ENCODE measurements around the gene ITK.

ITK gene

DNA sequence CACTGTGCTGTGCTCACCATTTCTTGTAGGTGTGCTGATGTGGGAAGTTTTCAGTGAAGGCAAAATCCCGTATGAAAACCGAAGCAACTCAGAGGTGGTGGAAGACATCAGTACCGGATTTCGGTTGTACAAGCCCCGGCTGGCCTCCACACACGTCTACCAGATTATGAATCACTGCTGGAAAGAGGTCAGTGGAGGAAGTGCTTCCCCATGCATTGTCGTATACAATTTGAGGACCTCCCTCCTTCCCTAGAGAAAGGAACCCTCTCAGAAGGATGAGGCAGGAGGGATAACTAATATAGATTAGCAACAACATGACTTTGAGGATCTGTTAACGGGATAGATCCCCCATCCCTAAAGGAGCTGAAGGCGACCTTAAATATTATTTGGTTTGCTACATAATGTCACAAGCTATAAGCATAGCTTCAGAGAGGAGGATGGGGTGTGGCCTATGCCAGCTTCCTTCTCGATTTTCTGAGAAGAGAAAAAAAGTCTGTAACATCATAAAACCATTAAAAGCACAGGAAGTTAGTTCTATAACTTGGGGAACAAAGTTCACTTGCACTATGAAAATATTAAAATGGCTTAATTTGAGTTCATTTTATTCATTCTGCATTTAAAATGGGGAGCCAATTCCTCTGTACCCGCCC, 68.3 kb downstream of the ITK start:
- Histone ChIP-seq H4K91ac (ENCODE audit: low read depth, low read length) (no peak overlapping the region), H3K27ac (ENCODE audit: low read depth, low read length) (no peak overlapping the region), H3K23ac (ENCODE audit: low read length) (no peak overlapping the region), H3K4me2 (ENCODE audit: low read length) (no peak overlapping the region), H4K12ac (ENCODE audit: low read depth, low read length) (no peak overlapping the region), H3K79me1 (ENCODE audit: low read length) (no peaks in the 10 kb centered on the region), H3K4ac (ENCODE audit: low read depth, low read length) (no peak overlapping the region), H2BK5ac (ENCODE audit: low read depth, low read length, poor library complexity) (no peak overlapping the region), H3K27me3 (ENCODE audit: insufficient read depth, low read length) (no peaks in the 10 kb centered on the region), H3K36me3 (ENCODE audit: control insufficient read depth in 1 of 2, insufficient read depth in 2 of 2, low read length in 2 of 2) (no peaks in the 10 kb centered on the region), H3K14ac (ENCODE audit: low read length) (no peak overlapping the region), H3K4me3 (ENCODE audit: low read depth, low read length) (no peak overlapping the region), H3K9ac (ENCODE audit: low read length) (peak overlapping the region; percentile 37), H2BK120ac (ENCODE audit: insufficient read depth, low read length, poor library complexity) (no peak overlapping the region), H2AK5ac (ENCODE audit: low read length) (no peak overlapping the region), H4K8ac (ENCODE audit: low read depth, low read length) (no peak overlapping the region), H2AFZ (ENCODE audit: insufficient read depth, low read length, poor library complexity) (no peak overlapping the region), H3K4me1 (ENCODE audit: control insufficient read depth in 1 of 2, insufficient read depth in 2 of 2, low read length in 2 of 2) (no peaks in the 10 kb centered on the region), H2BK12ac (ENCODE audit: low read length) (no peak overlapping the region), H3K18ac (ENCODE audit: low read length) (no peak overlapping the region), H3K79me2 (ENCODE audit: control insufficient read depth, insufficient read depth, low read length, poor library complexity) (no peaks in the 10 kb centered on the region), H3K9me3 (ENCODE audit: insufficient read depth, low read depth, low read length) (no peaks in the 10 kb centered on the region)
- no CpG with 5 or more reads among the region's 11 CpGs for WGBS (ENCODE audit: extremely low coverage, insufficient coverage, insufficient read length)
- DNase-seq, result no peak

DNA sequence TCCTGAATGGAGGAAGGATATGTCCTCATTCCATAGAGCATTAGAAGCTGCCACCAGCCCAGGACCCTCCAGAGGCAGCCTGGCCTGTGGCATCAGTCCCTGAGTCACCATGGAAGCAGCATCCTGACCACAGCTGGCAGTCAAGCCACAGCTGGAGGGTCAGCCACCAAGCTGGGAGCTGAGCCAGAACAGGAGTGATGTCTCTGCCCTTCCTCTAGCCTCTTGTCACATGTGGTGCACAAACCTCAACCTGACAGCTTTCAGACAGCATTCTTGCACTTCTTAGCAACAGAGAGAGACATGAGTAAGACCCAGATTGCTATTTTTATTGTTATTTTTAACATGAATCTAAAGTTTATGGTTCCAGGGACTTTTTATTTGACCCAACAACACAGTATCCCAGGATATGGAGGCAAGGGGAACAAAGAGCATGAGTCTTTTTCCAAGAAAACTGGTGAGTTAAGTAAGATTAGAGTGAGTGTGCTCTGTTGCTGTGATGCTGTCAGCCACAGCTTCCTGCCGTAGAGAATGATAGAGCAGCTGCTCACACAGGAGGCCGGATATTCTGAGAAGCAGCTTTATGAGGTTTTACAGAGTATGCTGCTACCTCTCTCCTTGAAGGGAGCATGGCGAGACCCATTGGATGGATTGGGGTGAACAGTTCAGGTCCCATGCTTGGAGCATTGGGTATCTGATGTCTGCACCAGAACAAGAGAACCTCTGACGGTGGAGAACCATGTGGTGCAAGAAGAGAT, 72.2 kb downstream of the ITK start:
- Histone ChIP-seq H3K9me3 (ENCODE audit: insufficient read depth, low read depth, low read length) (no peaks in the 10 kb centered on the region), H2BK120ac (ENCODE audit: insufficient read depth, low read length, poor library complexity) (no peak overlapping the region), H4K91ac (ENCODE audit: low read depth, low read length) (no peak overlapping the region), H2AFZ (ENCODE audit: insufficient read depth, low read length, poor library complexity) (no peak overlapping the region), H3K4me2 (ENCODE audit: low read length) (no peak overlapping the region), H2BK5ac (ENCODE audit: low read depth, low read length, poor library complexity) (no peak overlapping the region), H3K4me1 (ENCODE audit: control insufficient read depth in 1 of 2, insufficient read depth in 2 of 2, low read length in 2 of 2) (no peaks in the 10 kb centered on the region), H3K23ac (ENCODE audit: low read length) (no peak overlapping the region), H3K79me1 (ENCODE audit: low read length) (no peaks in the 10 kb centered on the region), H3K79me2 (ENCODE audit: control insufficient read depth, insufficient read depth, low read length, poor library complexity) (no peaks in the 10 kb centered on the region), H3K9ac (ENCODE audit: low read length) (no peak overlapping the region), H3K27me3 (ENCODE audit: insufficient read depth, low read length) (no peaks in the 10 kb centered on the region), H2AK5ac (ENCODE audit: low read length) (no peak overlapping the region), H4K12ac (ENCODE audit: low read depth, low read length) (no peak overlapping the region), H3K4me3 (ENCODE audit: low read depth, low read length) (no peak overlapping the region), H3K27ac (ENCODE audit: low read depth, low read length) (no peak overlapping the region), H3K14ac (ENCODE audit: low read length) (no peak overlapping the region), H3K4ac (ENCODE audit: low read depth, low read length) (no peak overlapping the region), H3K36me3 (ENCODE audit: control insufficient read depth in 1 of 2, insufficient read depth in 2 of 2, low read length in 2 of 2) (no peaks in the 10 kb centered on the region), H4K8ac (ENCODE audit: low read depth, low read length) (no peak overlapping the region), H2BK12ac (ENCODE audit: low read length) (no peak overlapping the region), H3K18ac (ENCODE audit: low read length) (no peak overlapping the region)
- DNase-seq, result no peak
- no CpG with 5 or more reads among the region's 4 CpGs for WGBS (ENCODE audit: extremely low coverage, insufficient coverage, insufficient read length)

DNA sequence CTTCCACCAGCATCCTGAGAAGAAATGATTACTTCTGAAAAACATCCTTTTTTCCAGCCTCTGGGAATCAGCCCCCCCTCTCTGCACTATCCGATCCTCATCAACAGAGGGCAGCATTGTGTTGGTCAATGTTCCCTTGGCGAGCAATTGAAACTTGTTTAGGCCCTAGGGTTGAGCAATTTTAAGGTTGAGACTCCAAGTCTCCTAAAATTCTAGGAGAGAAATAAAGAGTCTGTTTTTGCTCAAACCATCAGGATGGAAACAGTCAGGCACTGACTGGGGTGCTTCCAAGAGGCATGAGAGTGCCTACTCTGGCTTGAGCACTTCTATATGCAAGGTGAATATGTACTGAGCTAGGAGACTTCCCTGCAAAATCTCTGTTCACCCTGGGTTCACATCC, 72.9 kb downstream of the ITK start:
- Histone ChIP-seq H3K36me3 (ENCODE audit: control insufficient read depth in 1 of 2, insufficient read depth in 2 of 2, low read length in 2 of 2) (no peaks in the 10 kb centered on the region), H2AK5ac (ENCODE audit: low read length) (no peak overlapping the region), H3K79me1 (ENCODE audit: low read length) (no peaks in the 10 kb centered on the region), H3K14ac (ENCODE audit: low read length) (no peak overlapping the region), H4K12ac (ENCODE audit: low read depth, low read length) (no peak overlapping the region), H2BK120ac (ENCODE audit: insufficient read depth, low read length, poor library complexity) (no peak overlapping the region), H3K4ac (ENCODE audit: low read depth, low read length) (no peak overlapping the region), H3K18ac (ENCODE audit: low read length) (no peak overlapping the region), H3K27ac (ENCODE audit: low read depth, low read length) (no peak overlapping the region), H3K4me2 (ENCODE audit: low read length) (no peak overlapping the region), H3K9ac (ENCODE audit: low read length) (no peak overlapping the region), H3K9me3 (ENCODE audit: insufficient read depth, low read depth, low read length) (no peaks in the 10 kb centered on the region), H2BK12ac (ENCODE audit: low read length) (no peak overlapping the region), H4K91ac (ENCODE audit: low read depth, low read length) (no peak overlapping the region), H3K23ac (ENCODE audit: low read length) (no peak overlapping the region), H3K27me3 (ENCODE audit: insufficient read depth, low read length) (no peaks in the 10 kb centered on the region), H4K8ac (ENCODE audit: low read depth, low read length) (no peak overlapping the region), H2AFZ (ENCODE audit: insufficient read depth, low read length, poor library complexity) (no peak overlapping the region), H3K4me3 (ENCODE audit: low read depth, low read length) (no peak overlapping the region), H2BK5ac (ENCODE audit: low read depth, low read length, poor library complexity) (no peak overlapping the region), H3K79me2 (ENCODE audit: control insufficient read depth, insufficient read depth, low read length, poor library complexity) (no peaks in the 10 kb centered on the region), H3K4me1 (ENCODE audit: control insufficient read depth in 1 of 2, insufficient read depth in 2 of 2, low read length in 2 of 2) (no peaks in the 10 kb centered on the region)
- no CpG with 5 or more reads among the region's 2 CpGs for WGBS (ENCODE audit: extremely low coverage, insufficient coverage, insufficient read length)
- peak; percentile 55 to 85 for DNase-seq

DNA sequence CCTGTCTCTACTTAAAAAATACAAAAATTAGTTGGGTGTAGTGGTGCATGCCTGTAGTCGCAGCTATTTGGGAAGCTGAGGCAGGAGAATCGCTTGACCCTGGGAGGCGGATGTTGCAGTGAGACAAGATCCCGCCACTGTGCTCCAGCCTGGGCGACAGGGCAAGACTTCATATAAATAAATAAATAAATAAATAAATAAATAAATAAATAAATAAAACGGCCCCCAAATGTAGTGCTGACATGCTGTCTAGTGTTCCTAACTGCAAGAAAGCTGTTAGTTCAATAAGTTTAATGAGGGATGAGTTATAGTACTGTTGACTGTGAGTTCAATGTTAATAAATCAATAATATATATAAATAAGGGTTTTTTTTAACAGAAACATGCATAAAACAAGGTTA, 77.8 kb downstream of the ITK start:
- no peaks in the 10 kb centered on the region for H3K79me1 ChIP-seq (ENCODE audit: low read length)
- no CpG with 5 or more reads among the region's 6 CpGs for WGBS (ENCODE audit: extremely low coverage, insufficient coverage, insufficient read length)
- H2BK5ac ChIP-seq (ENCODE audit: low read depth, low read length, poor library complexity), result no peak overlapping the region

More for the DNA sequence above, 77.8 kb downstream of the ITK start:
- Histone ChIP-seq H3K79me2 (ENCODE audit: control insufficient read depth, insufficient read depth, low read length, poor library complexity) (no peaks in the 10 kb centered on the region), H4K8ac (ENCODE audit: low read depth, low read length) (no peak overlapping the region), H2AK5ac (ENCODE audit: low read length) (no peak overlapping the region), H3K4me2 (ENCODE audit: low read length) (no peak overlapping the region), H3K4me1 (ENCODE audit: control insufficient read depth in 1 of 2, insufficient read depth in 2 of 2, low read length in 2 of 2) (no peaks in the 10 kb centered on the region), H3K27me3 (ENCODE audit: insufficient read depth, low read length) (peaks cover 2% of the 10 kb centered on the region), H4K12ac (ENCODE audit: low read depth, low read length) (no peak overlapping the region), H3K14ac (ENCODE audit: low read length) (no peak overlapping the region), H3K36me3 (ENCODE audit: control insufficient read depth in 1 of 2, insufficient read depth in 2 of 2, low read length in 2 of 2) (no peaks in the 10 kb centered on the region), H2AFZ (ENCODE audit: insufficient read depth, low read length, poor library complexity) (no peak overlapping the region), H3K18ac (ENCODE audit: low read length) (no peak overlapping the region), H3K4ac (ENCODE audit: low read depth, low read length) (no peak overlapping the region), H2BK12ac (ENCODE audit: low read length) (no peak overlapping the region), H3K4me3 (ENCODE audit: low read depth, low read length) (no peak overlapping the region), H4K91ac (ENCODE audit: low read depth, low read length) (no peak overlapping the region), H3K9me3 (ENCODE audit: insufficient read depth, low read depth, low read length) (no peaks in the 10 kb centered on the region), H3K9ac (ENCODE audit: low read length) (no peak overlapping the region), H3K23ac (ENCODE audit: low read length) (no peak overlapping the region), H2BK120ac (ENCODE audit: insufficient read depth, low read length, poor library complexity) (no peak overlapping the region), H3K27ac (ENCODE audit: low read depth, low read length) (no peak overlapping the region)
- no peak for DNase-seq

All from trophoblast cell (in vitro differentiated cells and primary cell).